GM19023 (cell line): ENCODE results near the gene OR13D1.
A peak's percentile ranks its signal among the peaks of the same experiment; 100 is the strongest.
"Not testable (repeated sequence)": the region's sequence is repeated elsewhere in the genome, so short reads cannot be mapped to it uniquely, and the experiment has no call there.

Source experiments
- ATAC-seq: cut with Tn5 transposase; IDR thresholded peaks from one replicate; pipeline ENCODE4 v1.9.1; 2021; ENCODE audit warnings: mild to moderate bottlenecking, moderate library complexity; ENCODE audit not compliant: unreplicated experiment

Gene OR13D1, protein sequence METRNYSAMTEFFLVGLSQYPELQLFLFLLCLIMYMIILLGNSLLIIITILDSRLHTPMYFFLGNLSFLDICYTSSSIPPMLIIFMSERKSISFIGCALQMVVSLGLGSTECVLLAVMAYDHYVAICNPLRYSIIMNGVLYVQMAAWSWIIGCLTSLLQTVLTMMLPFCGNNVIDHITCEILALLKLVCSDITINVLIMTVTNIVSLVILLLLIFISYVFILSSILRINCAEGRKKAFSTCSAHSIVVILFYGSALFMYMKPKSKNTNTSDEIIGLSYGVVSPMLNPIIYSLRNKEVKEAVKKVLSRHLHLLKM

DNA sequence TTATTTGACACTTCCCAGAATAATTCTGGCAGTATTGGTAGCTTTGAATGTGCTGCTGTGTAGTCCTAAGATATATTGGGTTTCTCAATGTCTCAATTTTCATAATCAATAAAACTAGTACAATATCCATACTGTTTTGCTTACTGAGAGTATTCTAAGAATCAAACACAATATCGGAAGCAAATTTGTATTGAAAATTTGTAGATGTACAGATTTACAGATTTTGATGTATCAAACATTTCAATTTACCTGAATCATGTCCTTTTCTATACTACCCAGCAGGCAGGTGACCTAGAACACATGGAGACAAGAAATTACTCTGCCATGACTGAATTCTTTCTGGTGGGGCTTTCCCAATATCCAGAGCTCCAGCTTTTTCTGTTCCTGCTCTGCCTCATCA is at the start of gene OR13D1:
OR13D1 (plus strand) TSS at position 301 of the 400 bp plus-strand sequence; CDS start at position 301, 0 bp downstream.
- ATAC-seq: no peak

DNA sequence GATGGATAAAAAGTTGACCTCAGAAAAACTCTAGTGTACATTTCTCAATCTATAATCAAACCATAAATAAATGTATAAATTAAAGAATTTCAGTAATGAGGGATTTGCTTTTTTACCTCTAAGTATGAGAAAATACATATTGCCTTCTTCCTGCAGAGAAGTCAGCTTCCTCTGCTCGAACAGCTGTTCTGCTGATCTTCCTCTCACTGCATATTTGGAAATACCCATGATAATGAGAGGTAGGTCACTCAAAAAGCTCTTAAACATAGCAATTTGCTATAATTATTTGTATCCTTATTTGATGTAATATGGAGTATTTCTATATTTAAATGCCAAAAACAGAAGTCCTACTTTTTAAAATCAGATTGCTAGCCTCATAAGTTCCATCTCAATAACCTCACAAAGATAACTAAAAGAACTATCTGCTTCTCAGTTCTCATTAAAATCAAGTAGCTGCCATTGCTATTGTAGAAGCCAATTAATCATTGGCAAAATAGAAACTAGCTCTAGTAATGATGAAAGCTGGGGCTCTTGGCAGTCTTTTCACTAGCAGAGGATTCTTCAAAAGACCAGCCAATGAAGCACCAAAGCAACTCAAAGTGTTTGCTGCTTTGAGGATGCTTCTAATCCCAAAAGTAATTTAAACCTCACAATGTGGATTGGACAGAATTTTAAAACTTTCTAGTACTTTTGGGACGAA is 35.7 kb upstream of the OR13D1 start:
- ATAC-seq: no peak

DNA sequence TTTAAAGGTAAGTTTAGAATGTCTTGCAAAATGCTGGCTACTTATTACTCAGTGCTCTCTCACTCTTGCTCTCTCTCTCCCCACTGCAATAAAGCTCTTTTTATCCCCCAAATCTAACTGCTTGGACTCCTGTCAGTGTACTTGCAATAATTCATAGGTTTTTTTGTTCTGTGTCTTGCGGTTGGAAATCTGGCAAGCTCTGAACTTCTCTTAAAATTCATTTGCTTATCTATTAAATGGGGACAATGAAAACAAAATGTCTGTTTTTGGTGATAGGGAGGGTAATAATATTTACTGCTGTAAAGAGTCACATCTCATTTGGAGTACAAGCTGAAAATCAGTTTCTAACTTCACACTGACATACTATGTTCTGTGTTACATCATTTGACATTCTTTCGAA is 18.7 kb upstream of the OR13D1 start:
- no peak for ATAC-seq

DNA sequence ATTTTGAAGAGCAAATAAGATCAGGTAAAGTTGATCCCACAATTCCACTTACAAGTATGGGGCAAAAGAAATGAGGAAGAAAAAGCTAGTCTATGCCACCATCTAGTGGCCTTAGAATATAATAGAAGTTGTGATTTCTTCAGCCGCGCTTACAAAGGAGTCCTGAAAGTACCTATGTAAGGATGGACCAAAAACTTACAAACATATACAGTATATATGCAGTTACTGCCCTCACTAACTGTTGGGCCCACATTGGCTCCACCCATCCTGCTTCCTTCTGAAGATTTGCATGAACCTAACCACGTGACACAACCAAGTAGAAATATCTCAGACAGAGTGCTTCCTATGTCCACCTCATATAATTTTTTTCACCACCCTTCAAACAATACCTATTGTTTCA is 11.7 kb upstream of the OR13D1 start:
- no peak for ATAC-seq

DNA sequence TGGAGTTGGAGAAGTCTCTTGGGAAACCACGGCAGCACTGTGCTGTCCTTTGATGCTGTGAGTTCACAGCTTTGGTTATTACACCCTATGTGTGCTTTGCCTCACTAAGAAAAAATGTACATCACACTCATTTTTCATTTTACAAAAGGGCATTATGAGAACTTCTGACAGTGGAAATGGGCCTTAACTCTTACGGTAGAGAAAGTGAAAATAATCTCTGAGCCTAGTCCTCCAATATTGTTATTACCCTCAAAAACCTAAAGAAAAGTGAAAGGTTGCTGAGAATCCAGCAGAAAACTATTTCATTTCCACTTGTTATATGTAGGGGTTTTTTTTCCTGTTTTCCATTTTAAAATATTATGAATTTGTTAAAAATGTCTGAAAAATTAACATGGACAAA is 8.2 kb upstream of the OR13D1 start:
- no peak for ATAC-seq

DNA sequence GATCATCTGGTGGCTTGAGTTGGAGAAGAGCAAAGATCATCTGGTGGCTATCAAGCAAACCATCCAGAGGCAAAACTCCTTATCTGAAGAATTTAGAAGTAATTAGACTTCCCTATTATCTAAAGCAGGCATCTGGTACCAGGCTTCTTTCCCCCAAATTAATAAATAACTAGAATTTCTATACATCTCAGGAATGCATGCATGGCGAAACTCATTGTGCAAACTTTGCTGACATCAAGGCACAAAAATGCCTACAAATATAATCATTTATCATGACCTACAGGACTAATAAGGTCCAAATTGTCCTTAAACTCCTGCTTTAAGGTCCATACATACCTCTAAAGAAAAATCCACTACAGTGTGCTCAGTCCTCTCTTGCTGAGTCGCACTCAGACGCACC is 6.0 kb downstream of the OR13D1 start:
- ATAC-seq: no peak

DNA sequence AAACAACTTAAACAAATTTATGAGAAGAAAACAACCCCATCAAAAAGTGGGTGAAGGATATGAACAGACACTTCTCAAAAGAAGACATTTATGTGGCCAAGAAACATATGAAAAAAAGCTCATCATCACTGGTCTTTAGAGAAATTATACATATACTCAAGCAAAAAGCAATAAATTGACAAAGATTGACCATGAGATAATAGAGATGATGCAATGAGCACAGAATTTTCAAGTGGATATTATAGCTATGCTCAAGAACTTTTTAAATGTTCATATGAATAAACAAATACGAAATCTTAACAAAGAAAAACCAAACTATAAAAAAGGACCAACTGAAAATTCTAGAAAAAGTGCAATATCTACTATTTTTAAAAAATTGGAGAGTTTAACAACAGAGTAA is 14.4 kb downstream of the OR13D1 start:
- ATAC-seq: not testable (repeated sequence)

DNA sequence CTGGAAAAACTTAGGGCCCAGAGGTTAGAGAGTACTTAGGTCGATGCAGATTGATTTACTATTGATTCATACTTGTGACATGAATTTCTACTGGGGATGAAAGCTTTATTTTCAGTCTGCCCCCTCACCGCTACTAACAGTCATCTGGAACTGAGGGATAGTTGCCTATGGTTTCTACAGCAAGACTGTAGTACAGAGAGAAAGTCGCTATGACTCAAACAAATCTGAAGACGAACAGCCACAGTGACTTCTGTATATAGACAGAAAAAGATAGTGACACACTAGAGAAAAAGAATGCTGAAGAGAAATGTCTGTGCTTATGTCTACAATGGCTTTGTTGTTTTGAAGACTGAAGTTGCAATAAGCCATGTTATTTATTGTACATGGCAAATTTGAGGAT is 17.3 kb downstream of the OR13D1 start:
- ATAC-seq: no peak

DNA sequence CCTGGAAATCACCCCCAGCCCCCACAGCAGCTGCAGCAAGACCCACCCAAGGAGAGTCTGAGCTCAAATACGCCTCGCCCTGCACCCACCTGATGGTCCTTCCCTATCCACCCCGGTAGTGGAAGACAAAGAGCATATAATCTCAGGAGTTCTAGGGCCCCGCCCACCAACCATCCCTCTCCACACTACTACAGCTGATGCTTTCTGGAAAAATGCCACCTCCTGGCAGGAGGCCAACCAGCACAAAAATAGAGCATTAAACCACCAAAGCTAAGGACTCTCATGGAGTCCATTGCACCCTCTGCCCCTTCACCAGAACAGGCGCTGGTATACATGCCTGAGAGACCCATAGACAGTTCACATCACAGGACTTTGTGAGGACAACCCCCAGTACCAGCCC is 30.7 kb downstream of the OR13D1 start:
- ATAC-seq: no peak

DNA sequence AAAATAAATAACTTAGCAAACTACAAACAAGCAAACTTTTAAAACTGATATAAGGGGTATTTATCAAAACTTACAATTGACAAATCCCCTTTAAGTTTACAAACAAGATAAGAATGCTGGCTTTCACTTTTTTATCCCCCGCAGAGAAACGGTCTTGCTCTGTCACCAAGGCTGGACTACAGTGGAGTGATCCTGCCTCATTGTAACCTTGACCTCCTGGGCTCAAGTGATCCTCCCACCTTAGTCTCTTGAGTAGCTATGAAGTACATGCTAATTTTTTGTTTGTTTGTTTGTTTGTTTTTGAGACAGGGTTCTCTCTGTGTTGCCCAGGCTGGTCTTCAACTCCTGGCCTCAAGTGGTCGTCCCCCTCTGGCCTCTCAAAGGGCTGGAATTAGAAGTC is 44.1 kb downstream of the OR13D1 start:
- no peak for ATAC-seq

DNA sequence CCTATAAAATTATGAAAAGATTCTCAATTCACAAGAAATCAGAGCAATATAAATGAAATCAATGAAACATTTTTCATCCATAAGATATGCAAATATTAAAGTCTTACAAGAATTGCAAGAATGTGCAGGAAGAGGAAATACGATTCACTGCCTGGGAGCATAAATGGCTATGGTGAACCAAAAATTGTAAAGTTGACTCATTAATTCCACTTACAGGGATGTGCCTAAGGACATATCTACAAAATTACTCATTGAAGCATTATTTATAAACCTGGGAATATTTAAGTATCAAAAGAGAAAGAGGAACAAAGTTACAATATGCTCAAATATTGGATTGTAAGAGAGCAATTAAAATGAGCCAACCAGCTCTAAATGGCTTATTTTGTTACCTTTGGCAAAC is 46.3 kb downstream of the OR13D1 start:
- no peak for ATAC-seq

DNA sequence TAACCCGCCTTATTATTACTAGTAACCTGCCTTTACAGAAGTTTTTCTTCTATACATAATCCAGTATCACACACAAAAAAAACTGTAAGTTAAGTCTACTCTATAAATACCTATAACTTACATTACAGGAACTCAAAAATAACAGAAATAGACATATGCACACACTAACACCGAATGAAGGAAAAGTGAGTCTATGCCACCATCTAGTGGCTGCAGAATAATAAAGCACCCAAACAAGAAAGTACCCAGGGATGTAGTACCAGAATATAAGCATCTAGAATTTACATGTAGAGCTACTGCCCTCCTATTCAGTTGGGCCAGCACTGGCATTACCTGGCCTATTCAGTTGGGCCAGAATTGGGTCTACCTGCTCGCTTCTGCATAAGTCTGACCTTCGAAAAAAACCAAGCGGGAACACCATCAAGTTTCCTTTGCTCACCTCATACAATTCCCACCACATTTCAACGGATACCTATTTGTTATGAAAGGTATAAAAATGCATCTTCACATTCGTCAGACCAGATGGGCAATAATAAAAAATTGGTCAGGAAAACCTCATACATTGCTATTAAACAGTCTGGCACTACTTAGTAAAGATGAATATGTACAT is 49.2 kb downstream of the OR13D1 start:
- peak; percentile 30 for ATAC-seq
